CD8-positive, alpha-beta memory T cell (primary cell): ENCODE data around the gene ZDHHC22. TPM values are rescaled to one million over a fixed set of nuclear protein-coding genes. Genes with fewer than 3 reads are reported as not detected.
A peak's percentile ranks its signal among the peaks of the same experiment; 100 is the strongest.

Experiments used
- CTCF ChIA-PET: fragments of 350-600 bp; sonication (Branson Sonifier 250); formaldehyde crosslinking; loops from one replicate; lab custom pipeline; 2021; ENCODE audit warnings: antibody characterized with exemption; lab: Charles Lee
- POLR2A ChIA-PET: fragments of 350-600 bp; sonication (Branson Sonifier 250); formaldehyde crosslinking; loops from one replicate; lab custom pipeline; 2021; ENCODE audit warnings: antibody characterized with exemption; lab: Charles Lee
- DNase-seq, 5 donors: peaks; one replicate each; pipeline versions ENCODE4 v3.0.0 to v3.0.0-alpha.2; 2020 to 2022; ENCODE audit warnings: mixed read lengths in 1 of 5
- H3K27ac ChIP-seq: one replicate; pipeline ENCODE4 v1.7.0; 2013; ENCODE audit warnings: low read depth, mild to moderate bottlenecking, low read length, moderate library complexity
- H3K27me3 ChIP-seq: 2 replicates; pipeline ENCODE4 v1.7.0; 2013; ENCODE audit warnings: low read length, mild to moderate bottlenecking; ENCODE audit not compliant: insufficient read depth, poor library complexity, severe bottlenecking
- H3K36me3 ChIP-seq: 2 replicates; pipeline ENCODE4 v1.7.0; 2013; ENCODE audit warnings: mild to moderate bottlenecking, low read length, moderate library complexity; ENCODE audit not compliant: insufficient read depth
- H3K4me1 ChIP-seq: 2 replicates; pipeline ENCODE4 v1.7.0; 2013; ENCODE audit warnings: mild to moderate bottlenecking, low read length, moderate library complexity; ENCODE audit not compliant: insufficient read depth
- H3K4me3 ChIP-seq: 2 replicates; pipeline ENCODE4 v1.7.0; 2013; ENCODE audit warnings: mild to moderate bottlenecking, low read length
- H3K9me3 ChIP-seq: 2 replicates; pipeline ENCODE4 v1.7.0; 2013; ENCODE audit warnings: mild to moderate bottlenecking, low read length
- H3K27ac Mint-ChIP-seq, 8 donors: one replicate each; pipeline ENCODE4 v1.8.0; 2020 to 2021; ENCODE audit warnings: mixed read lengths in 8 of 8, mild to moderate bottlenecking in 6 of 8, inconsistent platforms in 3 of 8, moderate library complexity in 3 of 8
- H3K27me3 Mint-ChIP-seq, 2 donors: one replicate each; pipeline ENCODE4 v1.8.0; 2020 to 2021; ENCODE audit warnings: mixed read lengths in 2 of 2, mild to moderate bottlenecking in 1 of 2, moderate library complexity in 1 of 2
- H3K36me3 Mint-ChIP-seq, 3 donors: one replicate each; pipeline ENCODE4 v1.8.0; 2020 to 2021; ENCODE audit warnings: mixed read lengths in 3 of 3, inconsistent platforms in 1 of 3, mild to moderate bottlenecking in 1 of 3
- H3K4me1 Mint-ChIP-seq, 3 donors: one replicate each; pipeline ENCODE4 v1.8.0; 2020 to 2021; ENCODE audit warnings: mixed read lengths in 3 of 3, inconsistent platforms in 1 of 3, mild to moderate bottlenecking in 1 of 3
- H3K4me3 Mint-ChIP-seq, 7 donors: one replicate each; pipeline ENCODE4 v1.8.0; 2020 to 2021; ENCODE audit warnings: mixed read lengths in 7 of 7, mild to moderate bottlenecking in 6 of 7, moderate library complexity in 4 of 7, inconsistent platforms in 2 of 7
- H3K9me3 Mint-ChIP-seq, 5 donors: one replicate each; pipeline ENCODE4 v1.8.0; 2020 to 2022; ENCODE audit warnings: mixed read lengths in 5 of 5, mild to moderate bottlenecking in 3 of 5, moderate library complexity in 2 of 5, inconsistent platforms in 1 of 5
- polyA plus RNA-seq: library from polyadenylated mRNA; unstranded; fragments of 300-500 nt; fragmentation: Illumina TruSeq; gene quantifications from one replicate; pipeline ENCODE4 v1.2.3, GENCODE V29; 2021
- total RNA-seq, 2 experiments: library from RNA; stranded (reverse); gene quantifications; one replicate each; pipeline ENCODE4 v1.2.3, GENCODE V29; 2021

The ZDHHC22 gene
- total and polyA plus RNA-seq, 3 experiments from 2014 or later, result not detected

DNA sequence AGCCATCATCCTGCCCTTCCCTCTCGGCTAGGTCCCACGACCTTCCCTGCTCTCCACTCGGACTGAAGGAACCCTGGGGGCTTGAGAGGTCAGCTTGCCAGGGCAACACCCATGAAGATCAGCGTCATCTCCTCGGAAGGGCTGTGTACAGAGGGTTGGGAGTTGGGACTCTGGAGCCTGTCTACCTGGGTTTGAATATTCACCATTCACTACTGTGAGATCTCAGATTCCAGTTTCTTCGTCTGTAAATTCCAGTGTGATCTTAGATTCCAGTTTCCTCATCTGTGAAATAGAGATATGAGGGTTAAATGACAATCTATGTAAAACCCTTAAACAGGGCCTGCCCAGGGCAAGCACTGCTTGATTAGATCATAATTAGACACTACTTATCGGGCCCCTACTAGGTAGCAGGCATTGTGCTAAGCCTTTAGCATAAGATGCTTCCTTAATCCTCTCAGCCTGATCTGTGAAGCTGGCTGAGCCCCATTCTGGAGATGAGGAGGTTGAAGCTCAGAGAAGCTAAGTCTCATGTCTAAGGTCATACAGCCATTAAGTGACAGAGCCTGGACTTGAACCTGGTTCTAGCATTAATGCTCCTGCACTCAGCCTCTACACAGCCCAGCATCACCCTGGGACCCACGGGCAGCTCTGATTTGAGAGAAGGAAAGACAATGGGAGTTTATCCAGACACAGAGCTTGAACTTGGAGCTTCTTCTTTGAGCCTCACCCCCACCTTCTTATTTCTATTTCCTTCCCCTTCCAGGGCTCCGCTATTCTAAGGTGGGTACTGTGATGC is 612 bp upstream of the ZDHHC22 start:
- H3K27me3 ChIP-seq, result peaks cover 30% of the 10 kb centered on the region
- H3K4me1 Mint-ChIP-seq, result peaks cover 13 to 29% (median 25%) of the 10 kb centered on the region in 3 donors
- POLR2A ChIA-PET, result no interaction called here

DNA sequence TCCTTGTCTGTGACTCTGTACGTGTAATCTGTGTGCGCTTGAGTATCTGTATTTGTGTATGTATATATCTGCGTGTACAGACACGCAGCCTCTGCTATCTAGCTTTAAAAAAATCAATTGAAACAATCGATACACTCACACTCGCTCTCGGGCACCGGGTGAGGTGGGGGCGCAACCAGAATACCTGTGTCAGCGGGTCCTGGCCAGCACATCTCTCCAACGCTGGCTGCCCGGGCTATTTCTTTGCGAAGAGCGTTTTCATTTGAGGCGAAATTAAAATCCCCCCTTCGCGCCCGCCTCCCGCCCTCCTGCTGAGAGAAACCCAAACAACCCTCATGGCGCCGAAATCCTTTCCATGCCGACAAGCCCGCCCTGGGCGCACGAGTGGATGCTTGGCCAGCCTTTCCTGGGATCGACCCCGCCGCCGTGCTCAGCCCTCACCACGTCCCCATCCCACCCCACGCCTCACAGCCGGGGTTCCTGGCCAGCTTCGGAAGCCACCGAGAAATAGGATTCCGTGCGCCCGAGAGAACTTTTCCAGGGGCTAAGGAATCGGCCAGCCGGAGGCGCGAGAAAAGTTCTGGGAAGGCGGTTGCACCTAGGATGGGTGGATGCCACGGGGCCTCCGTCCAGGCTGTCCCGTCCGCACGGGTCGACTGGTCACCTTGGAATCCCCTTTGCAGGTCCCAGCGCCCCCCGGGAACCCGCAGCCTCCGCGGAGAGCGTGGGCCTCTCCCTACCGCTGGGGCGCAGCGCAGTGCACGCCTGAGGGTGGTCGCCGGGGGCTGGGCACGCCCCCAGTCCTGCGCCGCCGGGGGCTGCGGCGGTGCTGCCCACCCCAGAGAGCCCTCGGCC is 1.0 kb downstream of the ZDHHC22 start:
- CTCF ChIA-PET, result interaction anchor here (1.0 kb wide), 1 partner anchor 175 kb away, joined by 3 read pairs; no protein-coding TSS in a partner anchor
- no peak overlapping the region for H3K4me3 ChIP-seq

More for the DNA sequence above, 612 bp upstream of the ZDHHC22 start:
- H3K36me3 Mint-ChIP-seq, result no peaks in the 10 kb centered on the region
- H3K27me3 Mint-ChIP-seq, result peaks cover 72 to 83% of the 10 kb centered on the region in 2 donors
- H3K9me3 Mint-ChIP-seq, result peaks cover 0 to 2% (median 0%) of the 10 kb centered on the region in 5 donors
- peak overlapping the region in 5 of 7 donors; percentile 44 to 71 (median 62) for H3K4me3 Mint-ChIP-seq
- H3K27ac Mint-ChIP-seq, result peak overlapping the region in 2 of 8 donors; percentile 17 to 50
- no peaks in the 10 kb centered on the region for H3K36me3 ChIP-seq
- H3K4me3 ChIP-seq, result no peak overlapping the region
- CTCF ChIA-PET, result interaction anchor here (1.0 to 1.1 kb wide), 2 partner anchors 9 to 174 kb away, joined by 3 to 4 read pairs; no protein-coding TSS in a partner anchor
- H3K4me1 ChIP-seq, result no peaks in the 10 kb centered on the region
- no peak for DNase-seq
- no peak overlapping the region for H3K27ac ChIP-seq
- H3K9me3 ChIP-seq, result no peaks in the 10 kb centered on the region

DNA sequence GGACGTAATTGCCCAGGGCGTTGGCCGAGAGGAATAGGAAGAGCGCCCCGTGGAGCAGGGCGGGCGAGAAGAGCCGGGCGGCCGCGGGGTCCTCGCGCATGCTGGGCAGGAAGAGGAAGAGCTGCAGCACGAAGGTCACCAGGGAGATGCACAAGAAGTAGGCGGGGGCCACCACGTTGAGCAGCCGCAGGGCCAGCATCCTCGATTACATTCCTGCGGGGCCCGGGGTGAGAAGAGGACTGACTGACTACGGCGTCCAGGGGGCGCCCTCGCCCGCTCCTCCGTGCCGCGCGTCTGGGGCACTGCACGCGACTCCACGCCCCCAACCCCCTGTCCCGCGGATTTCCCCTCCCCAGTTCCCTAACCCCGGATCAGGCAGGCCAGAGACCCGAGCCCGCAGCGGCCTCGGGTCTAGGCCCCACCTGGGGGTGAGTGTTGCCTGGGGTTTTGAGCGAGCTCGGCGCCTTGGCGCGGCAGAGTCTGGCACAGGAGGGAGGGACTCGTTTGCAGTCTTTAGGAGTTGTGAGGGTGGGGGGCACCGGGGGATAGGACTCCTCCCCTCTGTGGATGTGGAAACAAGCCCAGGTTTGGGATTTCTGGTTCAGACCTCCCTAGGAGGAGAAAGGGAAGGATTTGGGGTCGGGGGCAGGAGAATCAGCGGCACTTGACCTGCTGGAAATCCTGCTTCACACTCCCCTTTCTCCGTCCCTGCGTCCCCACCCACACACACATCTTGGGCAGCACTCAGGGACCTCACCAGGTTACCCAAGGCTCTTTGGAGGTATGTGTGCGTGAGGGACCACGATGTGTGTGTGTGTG is 1.8 kb downstream of the ZDHHC22 start:
- peaks cover 13 to 29% (median 25%) of the 10 kb centered on the region in 3 donors for H3K4me1 Mint-ChIP-seq
- peaks cover 0 to 2% (median 0%) of the 10 kb centered on the region in 5 donors for H3K9me3 Mint-ChIP-seq
- no peaks in the 10 kb centered on the region for H3K36me3 ChIP-seq
- H3K27me3 ChIP-seq, result peaks cover 38% of the 10 kb centered on the region
- H3K27ac Mint-ChIP-seq, result peak overlapping the region in 1 of 8 donors; percentile 49
- no peaks in the 10 kb centered on the region for H3K9me3 ChIP-seq
- CTCF ChIA-PET, result no interaction called here
- H3K27ac ChIP-seq, result no peak overlapping the region
- POLR2A ChIA-PET, result no interaction called here
- DNase-seq, result peak in 2 of 5 donors; percentile 11 to 16
- H3K27me3 Mint-ChIP-seq, result peaks cover 59 to 86% of the 10 kb centered on the region in 2 donors
- H3K36me3 Mint-ChIP-seq, result no peaks in the 10 kb centered on the region
- no peak overlapping the region for H3K4me3 ChIP-seq
- H3K4me1 ChIP-seq, result no peaks in the 10 kb centered on the region
- peak overlapping the region; percentile 15 to 86 (median 63) for H3K4me3 Mint-ChIP-seq

More for the DNA sequence above, 1.0 kb downstream of the ZDHHC22 start:
- H3K27me3 ChIP-seq, result peaks cover 34% of the 10 kb centered on the region
- Mint-ChIP-seq H3K4me1 (peaks cover 13 to 29% (median 25%) of the 10 kb centered on the region in 3 donors), H3K36me3 (no peaks in the 10 kb centered on the region), H3K4me3 (peak overlapping the region in 6 of 7 donors; percentile 48 to 68 (median 65)), H3K9me3 (peaks cover 0 to 2% (median 0%) of the 10 kb centered on the region in 5 donors), H3K27ac (peak overlapping the region in 1 of 8 donors; percentile 49), H3K27me3 (peaks cover 62 to 83% of the 10 kb centered on the region in 2 donors)
- no peaks in the 10 kb centered on the region for H3K9me3 ChIP-seq
- no peaks in the 10 kb centered on the region for H3K36me3 ChIP-seq
- no peak for DNase-seq
- H3K27ac ChIP-seq, result no peak overlapping the region
- H3K4me1 ChIP-seq, result no peaks in the 10 kb centered on the region
- POLR2A ChIA-PET, result no interaction called here

DNA sequence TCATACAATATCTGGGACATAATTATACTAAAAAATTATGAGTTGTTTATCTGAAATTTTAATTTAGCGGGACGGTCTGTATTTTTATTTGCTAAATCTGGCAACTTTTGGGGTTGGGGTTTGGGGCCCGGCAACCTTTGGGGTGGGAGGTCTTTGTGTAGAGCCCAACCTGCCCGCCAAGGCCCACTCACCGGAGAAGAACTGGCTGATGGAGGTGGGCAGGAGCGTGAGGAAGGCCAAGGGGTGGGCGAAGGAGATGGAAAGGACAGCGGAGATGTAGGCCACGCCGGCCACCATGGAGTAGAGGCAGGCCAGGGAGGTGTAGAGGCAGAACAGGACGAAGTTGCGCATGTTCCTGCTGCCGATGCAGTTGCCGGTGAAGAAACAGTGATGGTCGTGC is 2.6 kb downstream of the ZDHHC22 start:
- peak overlapping the region in 2 of 8 donors; percentile 66 to 77 for H3K27ac Mint-ChIP-seq
- ChIA-PET CTCF (no interaction called here), POLR2A (no interaction called here)
- peaks cover 45% of the 10 kb centered on the region for H3K27me3 ChIP-seq
- H3K4me3 ChIP-seq, result no peak overlapping the region
- no peaks in the 10 kb centered on the region for H3K9me3 ChIP-seq
- no peak for DNase-seq
- no peaks in the 10 kb centered on the region for H3K4me1 ChIP-seq
- no peaks in the 10 kb centered on the region for H3K36me3 ChIP-seq
- peaks cover 55 to 86% of the 10 kb centered on the region in 2 donors for H3K27me3 Mint-ChIP-seq
- H3K9me3 Mint-ChIP-seq, result peaks cover 0 to 2% (median 0%) of the 10 kb centered on the region in 5 donors
- no peak overlapping the region for H3K27ac ChIP-seq
- no peaks in the 10 kb centered on the region for H3K36me3 Mint-ChIP-seq
- H3K4me3 Mint-ChIP-seq, result peak overlapping the region in 5 of 7 donors; percentile 15 to 86 (median 48)
- H3K4me1 Mint-ChIP-seq, result peaks cover 13 to 29% (median 25%) of the 10 kb centered on the region in 3 donors

DNA sequence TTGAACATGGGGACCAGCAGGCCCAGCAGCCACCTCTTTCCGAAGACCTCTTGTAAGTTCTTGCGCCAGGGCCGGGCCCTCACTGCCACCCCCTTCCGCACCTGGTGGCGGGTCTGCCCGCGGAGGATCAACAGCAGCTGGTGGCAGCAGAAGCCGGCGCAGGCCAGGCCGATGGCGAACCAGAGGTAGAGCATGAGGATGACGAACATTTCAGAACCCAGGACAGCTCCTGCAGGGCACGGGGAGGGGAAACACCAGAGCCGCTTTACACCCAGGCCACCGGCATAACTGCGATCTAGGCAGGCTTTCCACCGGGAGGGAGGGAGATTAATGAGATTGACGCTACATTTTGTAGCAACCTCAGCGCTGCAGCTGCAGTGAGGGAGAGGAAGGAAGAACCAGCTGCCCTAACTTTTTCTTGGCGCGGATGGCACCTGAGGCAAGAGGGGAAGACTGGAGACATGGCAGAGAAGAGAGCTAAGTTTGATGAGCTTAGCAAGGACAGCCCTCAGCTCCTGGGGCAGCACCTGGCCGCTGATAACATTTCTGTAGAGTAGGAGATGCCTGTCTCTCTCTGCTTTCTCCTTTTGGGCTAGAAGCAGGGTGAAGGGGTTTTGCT is 7.8 kb downstream of the ZDHHC22 start:
- no peak overlapping the region for H3K4me3 Mint-ChIP-seq
- Histone ChIP-seq H3K27me3 (peaks cover 32% of the 10 kb centered on the region), H3K4me3 (no peak overlapping the region), H3K9me3 (no peaks in the 10 kb centered on the region), H3K4me1 (no peaks in the 10 kb centered on the region), H3K36me3 (no peaks in the 10 kb centered on the region), H3K27ac (no peak overlapping the region)
- DNase-seq, result peak; percentile 24 to 72 (median 33)
- H3K9me3 Mint-ChIP-seq, result peaks cover 0 to 2% (median 0%) of the 10 kb centered on the region in 5 donors
- peaks cover 4 to 6% (median 6%) of the 10 kb centered on the region in 3 donors for H3K4me1 Mint-ChIP-seq
- ChIA-PET CTCF (interaction anchor here (0.7 to 1.7 kb wide), 3 partner anchors 10 to 16 kb away, joined by 3 to 4 read pairs (median 3); no protein-coding TSS in a partner anchor), POLR2A (no interaction called here)
- H3K27ac Mint-ChIP-seq, result no peak overlapping the region
- H3K27me3 Mint-ChIP-seq, result peaks cover 42 to 83% of the 10 kb centered on the region in 2 donors
- peaks cover 0 to 3% (median 0%) of the 10 kb centered on the region in 3 donors for H3K36me3 Mint-ChIP-seq

DNA sequence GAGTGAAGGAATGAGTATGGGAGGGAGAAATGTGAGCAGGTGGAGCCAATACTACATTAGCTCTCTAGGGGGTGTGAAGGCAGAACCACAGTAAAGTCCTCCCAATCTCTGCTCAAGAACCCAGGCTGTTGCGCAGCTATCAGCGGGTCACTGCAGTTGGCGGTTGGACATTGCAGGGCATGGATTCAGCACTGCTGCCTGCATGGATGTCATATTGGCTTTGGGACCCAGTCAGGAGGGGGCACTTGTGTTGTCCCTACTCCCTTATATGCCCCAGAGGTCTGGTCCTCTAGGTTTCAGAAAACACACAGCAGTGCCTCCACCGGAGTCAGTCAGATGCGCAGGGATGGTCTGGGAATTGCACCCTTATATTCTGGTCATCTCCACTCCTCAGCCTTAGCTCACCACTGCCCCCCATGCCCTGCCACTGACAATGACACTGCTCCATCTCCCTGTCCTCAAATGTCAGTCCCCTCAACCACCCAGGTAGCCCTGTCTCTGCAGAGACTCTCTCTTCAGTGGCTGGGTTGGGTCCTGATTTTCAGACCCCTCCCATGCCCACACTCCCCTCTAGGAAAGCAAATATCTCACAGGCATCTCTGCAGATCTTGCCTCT is 9.6 kb downstream of the ZDHHC22 start:
- DNase-seq, result no peak
- Histone ChIP-seq H3K27me3 (peaks cover 28% of the 10 kb centered on the region), H3K9me3 (no peaks in the 10 kb centered on the region), H3K4me3 (no peak overlapping the region), H3K27ac (no peak overlapping the region), H3K36me3 (no peaks in the 10 kb centered on the region), H3K4me1 (no peaks in the 10 kb centered on the region)
- H3K4me1 Mint-ChIP-seq, result peaks cover 0 to 4% (median 3%) of the 10 kb centered on the region in 3 donors
- no peak overlapping the region for H3K27ac Mint-ChIP-seq
- ChIA-PET CTCF (no interaction called here), POLR2A (no interaction called here)
- H3K4me3 Mint-ChIP-seq, result no peak overlapping the region
- no peaks in the 10 kb centered on the region for H3K9me3 Mint-ChIP-seq
- peaks cover 0 to 3% (median 0%) of the 10 kb centered on the region in 3 donors for H3K36me3 Mint-ChIP-seq
- H3K27me3 Mint-ChIP-seq, result peaks cover 34 to 71% of the 10 kb centered on the region in 2 donors
